ENCODE results near the gene TMEM50B.
A peak's percentile ranks its signal among the peaks of the same experiment; 100 is the strongest.
"Not testable (repeated sequence)": the region's sequence is repeated elsewhere in the genome, so short reads cannot be mapped to it uniquely, and the experiment has no call there.

The TMEM50B gene

GRCh38 chr21:33479679-33480480, at the start of gene TMEM50B:
Gene TMEM50B, minus strand, starts transcription at chr21:33479974. Its CDS starts 11,089 bp downstream, at chr21:33468885.
- peak; percentile 91 for DNase-seq (ENCODE audit: low read depth)

DNA sequence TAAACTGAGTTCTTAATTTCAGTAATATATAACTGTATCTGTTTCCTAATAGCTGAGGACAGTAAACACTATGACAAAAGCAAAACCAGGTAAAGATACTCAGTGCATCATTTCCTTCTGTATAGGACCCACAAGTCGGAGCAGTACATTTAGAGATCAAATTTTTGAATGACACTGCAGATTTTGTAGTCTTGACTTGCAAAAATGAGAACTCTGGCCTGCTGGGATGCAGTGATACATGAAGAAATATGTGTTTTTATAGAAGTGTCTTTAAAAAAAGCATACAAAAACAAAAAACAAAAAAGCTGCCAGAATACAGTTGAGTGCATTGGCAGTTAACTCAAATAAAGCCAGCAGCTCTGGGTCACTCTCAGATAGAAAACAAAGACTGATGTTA, 43.2 kb upstream of the TMEM50B start:
- no peak for DNase-seq (ENCODE audit: low read depth)

- no peak for DNase-seq (ENCODE audit: low read depth)
These were observed 42.7 kb upstream of the TMEM50B start for GRCh38 chr21:33522297-33522952.

- no peak for DNase-seq (ENCODE audit: low read depth)
These were observed 39.1 kb upstream of the TMEM50B start for GRCh38 chr21:33518899-33519298.

DNA sequence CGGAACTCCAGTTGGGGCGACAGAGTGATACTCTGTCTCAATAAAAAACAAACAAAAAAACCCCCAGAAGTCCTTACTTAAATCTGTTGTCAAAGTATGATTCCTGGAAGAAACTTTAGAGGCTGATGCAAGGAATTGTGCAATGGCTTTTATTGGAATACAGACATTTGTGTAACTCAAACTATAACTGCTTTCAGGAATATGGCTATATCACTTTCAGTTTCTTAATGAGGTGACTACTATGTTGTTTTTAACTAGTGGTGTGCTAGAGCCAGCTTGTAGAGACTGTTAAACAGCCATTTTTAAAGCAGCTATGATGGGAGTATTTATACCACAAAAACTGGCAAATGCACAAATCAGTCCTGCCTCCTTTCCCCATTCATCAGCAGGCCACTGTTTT, 34.5 kb upstream of the TMEM50B start:
- peak; percentile 17 for DNase-seq (ENCODE audit: low read depth)

GRCh38 chr21:33512481-33512880, 32.7 kb upstream of the TMEM50B start:
- no peak for DNase-seq (ENCODE audit: low read depth)

DNA sequence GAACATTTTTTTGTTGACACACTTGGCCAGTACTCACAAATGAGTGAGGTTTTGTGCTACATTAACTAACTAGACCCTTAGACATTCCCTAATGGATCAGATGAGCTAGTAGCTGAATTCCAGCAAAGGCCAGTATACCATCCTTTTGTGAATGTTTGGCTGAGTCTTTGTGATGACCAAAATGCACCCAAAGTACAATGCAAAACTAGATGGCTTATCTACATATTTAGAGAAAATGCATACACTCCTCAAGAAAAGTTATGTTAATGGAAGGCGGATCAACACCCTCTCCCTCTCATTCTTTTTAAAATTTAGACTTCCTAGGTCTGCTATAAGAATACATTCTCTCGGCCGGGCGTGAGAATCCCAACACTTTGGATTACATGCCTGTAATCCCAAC, 31.9 kb upstream of the TMEM50B start:
- DNase-seq (ENCODE audit: low read depth): no peak

GRCh38 chr21:33510826-33511225, 31.1 kb upstream of the TMEM50B start:
- no peak for DNase-seq (ENCODE audit: low read depth)

GRCh38 chr21:33507003-33507402, 27.2 kb upstream of the TMEM50B start:
- not testable (repeated sequence) for DNase-seq (ENCODE audit: low read depth)

DNA sequence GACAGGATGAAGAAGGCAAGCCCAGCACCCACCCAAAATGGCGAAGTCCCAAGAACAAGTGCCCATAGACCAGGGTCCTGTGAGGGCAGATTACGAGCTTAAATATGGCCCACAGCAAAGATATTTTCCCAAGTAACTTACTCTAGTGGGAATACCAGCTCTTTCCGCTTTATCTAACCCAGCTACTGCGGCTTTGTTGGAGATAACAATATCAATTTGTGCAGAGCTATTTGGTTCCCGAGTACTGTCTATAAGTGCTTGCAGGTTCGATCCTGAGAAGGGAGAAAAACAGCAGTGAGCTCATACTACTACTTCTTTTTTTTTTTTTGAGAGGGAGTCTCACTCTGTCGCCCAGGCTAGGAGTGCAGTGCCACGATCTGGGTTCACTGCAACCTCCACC, 26.1 kb upstream of the TMEM50B start:
- no peak for DNase-seq (ENCODE audit: low read depth)

- DNase-seq (ENCODE audit: low read depth): no peak
These were observed 16.6 kb upstream of the TMEM50B start for GRCh38 chr21:33496345-33496744.

- no peak for DNase-seq (ENCODE audit: low read depth)
These were observed 16.0 kb upstream of the TMEM50B start for GRCh38 chr21:33495743-33496142.

DNA sequence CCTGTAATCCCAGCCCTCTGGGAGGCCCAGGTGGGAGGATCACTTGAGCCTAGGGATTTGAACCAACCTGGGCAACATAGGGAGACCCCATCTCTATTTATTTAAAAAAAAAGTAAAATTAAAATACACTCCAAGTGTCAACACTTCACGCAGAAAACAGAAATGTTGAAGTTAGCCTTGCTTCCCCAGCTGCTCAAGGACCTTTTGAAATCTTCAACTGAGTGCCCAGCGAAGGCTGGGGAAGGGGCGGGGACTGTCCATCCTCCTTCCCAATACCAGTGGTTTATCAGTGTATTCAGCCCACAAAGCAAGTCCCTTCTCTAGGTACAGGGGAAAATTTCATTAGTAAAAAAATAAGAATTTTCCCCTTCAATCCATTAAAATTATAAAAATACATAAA, 14.0 kb upstream of the TMEM50B start:
- no peak for DNase-seq (ENCODE audit: low read depth)

- DNase-seq (ENCODE audit: low read depth): peak; percentile 43
These were observed 12.8 kb upstream of the TMEM50B start for GRCh38 chr21:33492571-33492970.

- DNase-seq (ENCODE audit: low read depth): peak; percentile 83
These were observed 11.8 kb upstream of the TMEM50B start, which contains the start of gene DNAJC28 for GRCh38 chr21:33491373-33492102. Gene DNAJC28, minus strand, starts transcription at chr21:33491716. Its CDS starts 2,323 bp downstream, at chr21:33489393.

GRCh38 chr21:33490991-33491372, 11.2 kb upstream of the TMEM50B start:
- no peak for DNase-seq (ENCODE audit: low read depth)

GRCh38 chr21:33488936-33489335, 9.2 kb upstream of the TMEM50B start:
- DNase-seq (ENCODE audit: low read depth): no peak

- DNase-seq (ENCODE audit: low read depth): no peak
These were observed 8.2 kb upstream of the TMEM50B start for GRCh38 chr21:33487996-33488395.

DNA sequence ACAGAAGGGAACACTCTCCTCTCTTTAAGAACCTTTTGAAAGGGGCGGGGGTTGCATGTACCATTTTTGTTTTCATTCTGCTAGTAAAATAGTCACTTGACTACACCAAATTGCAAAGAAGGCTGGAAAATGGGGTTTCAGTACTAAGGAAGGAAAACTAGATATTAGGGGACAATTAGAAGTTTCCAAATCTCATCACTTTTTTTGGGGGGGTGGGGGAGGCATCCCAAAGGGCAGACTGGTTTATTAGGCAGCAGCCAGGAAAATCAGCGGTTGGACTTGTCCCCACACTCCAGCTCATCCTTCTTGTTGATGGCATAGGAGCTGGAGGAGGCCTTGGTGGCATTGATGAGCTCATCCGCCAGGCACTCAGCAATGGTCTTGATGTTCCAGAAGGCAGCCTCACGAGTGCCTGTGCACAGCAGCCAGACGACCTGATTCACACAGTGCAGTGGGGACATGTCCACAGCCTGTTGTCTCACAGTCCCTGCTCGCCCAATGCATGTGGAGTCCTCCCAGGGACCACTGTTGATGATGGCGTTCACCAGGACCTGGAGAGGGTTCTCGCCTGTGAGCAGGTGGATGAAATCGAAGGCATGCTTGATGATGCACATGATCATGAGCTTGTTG, 1.7 kb upstream of the TMEM50B start:
- no peak for DNase-seq (ENCODE audit: low read depth)

DNA sequence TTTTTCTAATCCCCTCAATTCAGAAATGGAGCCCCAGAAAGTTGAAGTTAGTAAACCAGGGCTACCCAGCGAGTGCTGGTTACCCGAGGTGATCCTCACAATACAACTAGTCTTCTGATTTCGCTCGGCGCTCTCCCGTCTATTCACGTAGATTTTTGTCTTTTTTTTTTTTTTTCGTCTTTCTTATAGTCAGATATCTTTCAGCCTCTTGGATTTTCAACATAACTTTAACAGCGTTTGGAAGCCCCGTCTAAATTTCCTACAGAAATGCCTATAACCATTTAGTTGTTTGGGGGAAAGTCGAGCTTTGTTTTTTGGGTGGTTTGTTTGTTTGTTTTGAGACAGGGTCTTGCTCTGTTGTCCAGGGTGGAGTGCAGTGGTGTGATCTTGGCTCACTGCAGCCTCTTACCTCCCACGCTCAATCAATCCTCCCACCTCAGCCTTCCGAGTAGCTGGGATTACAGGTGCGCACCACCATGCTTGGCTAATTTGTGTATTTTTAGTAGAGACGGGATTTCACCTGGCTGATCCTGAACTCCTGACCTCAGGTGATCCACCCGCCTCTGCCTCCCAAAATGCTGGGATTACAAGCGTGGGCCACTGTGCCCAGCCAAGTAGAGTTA, 818 bp upstream of the TMEM50B start:
- DNase-seq (ENCODE audit: low read depth): no peak

DNA sequence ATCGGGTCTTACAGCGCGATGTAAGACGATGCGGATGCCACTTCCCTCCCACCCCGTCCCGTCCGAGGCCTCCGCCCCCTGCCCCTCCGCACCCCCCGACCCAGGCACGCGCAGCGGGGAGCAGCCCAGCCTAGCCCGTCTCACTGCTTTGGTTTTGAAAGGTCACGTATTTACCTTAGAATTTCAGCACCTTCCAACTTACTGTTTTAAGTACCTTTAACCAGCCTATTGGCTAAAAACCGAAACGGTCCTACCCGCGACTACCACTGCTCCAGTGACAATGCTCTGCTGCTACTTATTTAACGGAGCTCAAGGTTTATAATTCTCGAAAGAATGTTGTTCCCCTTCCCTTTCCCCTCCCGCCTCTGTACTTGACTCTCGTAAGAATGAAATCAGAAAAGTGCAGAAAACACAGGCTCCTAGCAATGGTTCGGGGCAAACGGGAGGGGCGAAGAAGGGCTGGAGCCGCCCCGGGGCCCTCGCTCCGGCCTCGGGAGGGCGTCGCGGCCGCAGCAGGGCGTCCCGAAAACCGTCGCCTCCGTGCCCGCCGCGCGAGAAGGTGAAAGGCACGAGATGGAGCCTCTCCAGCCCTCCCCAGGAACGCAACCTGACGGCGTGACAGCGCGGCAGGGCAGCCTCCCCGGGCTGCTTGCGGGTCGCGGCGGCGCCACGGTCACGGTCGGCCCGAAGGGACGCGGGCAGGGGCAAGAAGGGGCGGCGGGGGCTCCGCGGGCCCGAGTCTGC, 667 bp downstream of the TMEM50B start:
- no peak for DNase-seq (ENCODE audit: low read depth)
